H9 (cell line): ENCODE measurements around the gene GABRB2. TPM values are rescaled to one million over a fixed set of nuclear protein-coding genes. Genes with fewer than 3 reads are reported as not detected.

ENCODE experiments used
- DNase-seq: peaks from one replicate; pipeline ENCODE4 v3.0.0-alpha.2; 2017
- H2AFZ ChIP-seq: one replicate; pipeline ENCODE4 v1.6.1; 2013; ENCODE audit warnings: mild to moderate bottlenecking, low read length, control low read depth, moderate library complexity
- H2AK5ac ChIP-seq: 2 replicates; pipeline ENCODE4 v1.6.1; 2013; ENCODE audit warnings: low read length, control low read depth, mixed read lengths; ENCODE audit not compliant: insufficient read length
- H2BK120ac ChIP-seq: one replicate; pipeline ENCODE4 v1.6.1; 2013; ENCODE audit warnings: low read depth, mild to moderate bottlenecking, low read length, control low read depth, inconsistent platforms; ENCODE audit not compliant: poor library complexity, severe bottlenecking
- H2BK12ac ChIP-seq: 2 replicates; pipeline ENCODE4 v1.6.1; 2013; ENCODE audit warnings: low read length, control low read depth, mixed read lengths, low read depth; ENCODE audit not compliant: insufficient read length
- H2BK15ac ChIP-seq: 2 replicates; pipeline ENCODE4 v1.6.1; 2013; ENCODE audit warnings: low read depth, low read length, control low read depth
- H2BK20ac ChIP-seq: one replicate; pipeline ENCODE4 v1.6.1; 2013; ENCODE audit warnings: low read depth, mild to moderate bottlenecking, low read length, control low read depth, inconsistent platforms; ENCODE audit not compliant: poor library complexity, severe bottlenecking
- H2BK5ac ChIP-seq: 2 replicates; pipeline ENCODE4 v1.6.1; 2013; ENCODE audit warnings: low read length, control low read depth, mixed read lengths; ENCODE audit not compliant: insufficient read length
- H3K14ac ChIP-seq: 2 replicates; pipeline ENCODE4 v1.6.1; 2013; ENCODE audit warnings: low read length, control low read depth; ENCODE audit not compliant: insufficient read depth
- H3K18ac ChIP-seq: 2 replicates; pipeline ENCODE4 v1.6.1; 2013; ENCODE audit warnings: low read depth, mild to moderate bottlenecking, mixed read lengths, low read length, control low read depth; ENCODE audit not compliant: insufficient read length
- H3K23ac ChIP-seq: 2 replicates; pipeline ENCODE4 v1.6.1; 2013; ENCODE audit warnings: low read length, control low read depth, mixed read lengths, low read depth; ENCODE audit not compliant: insufficient read length
- H3K23me2 ChIP-seq: 2 replicates; pipeline ENCODE4 v1.6.1; 2013; ENCODE audit warnings: low read depth, mild to moderate bottlenecking, mixed read lengths, low read length, control low read depth; ENCODE audit not compliant: insufficient read length, poor library complexity, severe bottlenecking
- H3K27ac ChIP-seq: 2 replicates; pipeline ENCODE4 v1.5.1; 2013; ENCODE audit warnings: low read length, control low read depth, mixed read lengths, low read depth; ENCODE audit not compliant: insufficient read length
- H3K27me3 ChIP-seq: 2 replicates; pipeline ENCODE4 v1.6.1; 2013; ENCODE audit warnings: low read length, control low read depth, inconsistent platforms; ENCODE audit not compliant: insufficient read depth
- H3K4ac ChIP-seq: 2 replicates; pipeline ENCODE4 v1.6.1; 2013; ENCODE audit warnings: low read depth, mild to moderate bottlenecking, control low read depth, inconsistent platforms, low read length, moderate library complexity
- H3K4me1 ChIP-seq: 2 replicates; pipeline ENCODE4 v1.6.1; 2013; ENCODE audit warnings: low read length, control low read depth, inconsistent platforms; ENCODE audit not compliant: insufficient read depth
- H3K4me2 ChIP-seq: 2 replicates; pipeline ENCODE4 v1.6.1; 2013; ENCODE audit warnings: low read length, control low read depth, mixed read lengths; ENCODE audit not compliant: insufficient read length, insufficient read depth
- H3K56ac ChIP-seq: 2 replicates; pipeline ENCODE4 v1.6.1; 2013; ENCODE audit warnings: low read depth, mild to moderate bottlenecking, mixed read lengths, low read length, control low read depth; ENCODE audit not compliant: insufficient read length
- H3K79me1 ChIP-seq: 2 replicates; pipeline ENCODE4 v1.6.1; 2013; ENCODE audit warnings: low read depth, mild to moderate bottlenecking, moderate library complexity, low read length, control low read depth, inconsistent platforms; ENCODE audit not compliant: insufficient read depth, poor library complexity, severe bottlenecking
- H3K79me2 ChIP-seq: 2 replicates; pipeline ENCODE4 v1.6.1; 2013; ENCODE audit warnings: low read length, control low read depth, inconsistent platforms; ENCODE audit not compliant: insufficient read depth
- H3K9ac ChIP-seq: 2 replicates; pipeline ENCODE4 v1.6.1; 2013; ENCODE audit warnings: low read length, control low read depth, mixed read lengths; ENCODE audit not compliant: insufficient read length; ENCODE audit errors: extremely low read depth
- H3K9me3 ChIP-seq: one replicate; pipeline ENCODE4 v1.6.1; 2013; ENCODE audit warnings: low read depth, low read length, inconsistent platforms; ENCODE audit not compliant: control insufficient read depth
- H3T11ph ChIP-seq: one replicate; pipeline ENCODE4 v1.6.1; 2013; ENCODE audit warnings: mild to moderate bottlenecking, low read length, control low read depth, inconsistent platforms
- H4K20me1 ChIP-seq: one replicate; pipeline ENCODE4 v1.6.1; 2013; ENCODE audit not compliant: control insufficient read depth, insufficient read length, insufficient read depth
- H4K5ac ChIP-seq: 2 replicates; pipeline ENCODE4 v1.6.1; 2013; ENCODE audit warnings: low read depth, mild to moderate bottlenecking, mixed read lengths, low read length, control low read depth; ENCODE audit not compliant: insufficient read length
- H4K8ac ChIP-seq: replicated peaks from 2 replicates; pipeline ENCODE4 v1.6.1; 2013; ENCODE audit warnings: low read length, control low read depth, mixed read lengths, low read depth; ENCODE audit not compliant: insufficient read length
- H4K91ac ChIP-seq: 2 replicates; pipeline ENCODE4 v1.6.1; 2013; ENCODE audit warnings: low read depth, mild to moderate bottlenecking, moderate library complexity, mixed read lengths, low read length, control low read depth; ENCODE audit not compliant: insufficient read length
- H3K27ac Mint-ChIP-seq, 3 experiments: 2 replicates in 2 of 3; 3 replicates in 1 of 3; pipeline ENCODE4 v1.8.0; 2020 to 2021; ENCODE audit warnings: mixed read lengths in 3 of 3, mild to moderate bottlenecking in 1 of 3, moderate library complexity in 1 of 3
- H3K27me3 Mint-ChIP-seq: 2 replicates; pipeline ENCODE4 v1.8.0; 2021; ENCODE audit warnings: low read depth, mild to moderate bottlenecking, moderate library complexity, mixed read lengths
- H3K36me3 Mint-ChIP-seq, 3 experiments: 2 replicates in 2 of 3; 3 replicates in 1 of 3; pipeline ENCODE4 v1.8.0; 2020 to 2021; ENCODE audit warnings: low read depth in 3 of 3, mixed read lengths in 3 of 3; ENCODE audit not compliant: insufficient read depth in 1 of 3
- H3K4me1 Mint-ChIP-seq, 2 experiments: 2 replicates each; pipeline ENCODE4 v1.8.0; 2020; ENCODE audit warnings: mixed read lengths in 2 of 2
- H3K4me3 Mint-ChIP-seq, 2 experiments: 2 replicates in 1 of 2; 3 replicates in 1 of 2; pipeline ENCODE4 v1.8.0; 2020 to 2021; ENCODE audit warnings: mild to moderate bottlenecking in 2 of 2, mixed read lengths in 2 of 2, moderate library complexity in 1 of 2
- H3K9me3 Mint-ChIP-seq, 2 experiments: 2 replicates in 1 of 2; 3 replicates in 1 of 2; pipeline ENCODE4 v1.8.0; 2020; ENCODE audit warnings: mild to moderate bottlenecking in 2 of 2, mixed read lengths in 2 of 2, moderate library complexity in 1 of 2
- CTCF ChIP-seq: fragments of 200-600 bp; sonication (generic); conservative IDR thresholded peaks from 3 replicates; pipeline ENCODE4 v1.8.0; 2021; ENCODE audit warnings: antibody characterized with exemption, mild to moderate bottlenecking
- WGBS: extraction: QIAGEN DNeasy Blood & Tissue Kit; methylation state at CpG from one replicate; pipeline ENCODE4 v1.1.7; 2013; ENCODE audit warnings: missing lambda C conversion rate, low lambda C conversion rate, mixed read lengths; ENCODE audit not compliant: insufficient read length; ENCODE audit errors: extremely low coverage; 5-methylcytosine and 5-hydroxymethylcytosine counted together
- total RNA-seq: library from RNA; stranded (reverse); gene quantifications from 2 replicates; pipeline ENCODE4 v1.2.1, GENCODE V29; 2021

The GABRB2 gene
- total RNA-seq, 1 experiment from 2014 or later = 0.20 TPM

GRCh38 chr5:161513942-161514341 is 32.6 kb downstream of the GABRB2 start:
- no peak for TF ChIP-seq CTCF
- Histone ChIP-seq H2AFZ (no peak overlapping the region), H2BK12ac (no peak overlapping the region), H2BK20ac (no peak overlapping the region), H3K27me3 (no peaks in the 10 kb centered on the region), H3K23me2 (no peaks in the 10 kb centered on the region), H3K56ac (no peak overlapping the region), H4K20me1 (no peaks in the 10 kb centered on the region), H3K23ac (no peak overlapping the region), H3K79me2 (no peaks in the 10 kb centered on the region), H4K8ac (no peak overlapping the region), H2BK15ac (no peak overlapping the region), H3K4me2 (no peak overlapping the region), H2AK5ac (no peak overlapping the region), H3K9ac (no peak overlapping the region), H3T11ph (no peak overlapping the region), H2BK5ac (no peak overlapping the region), H3K4ac (no peak overlapping the region), H3K79me1 (no peaks in the 10 kb centered on the region), H3K4me1 (no peaks in the 10 kb centered on the region), H3K14ac (no peak overlapping the region), H4K91ac (no peak overlapping the region), H3K9me3 (no peaks in the 10 kb centered on the region), H3K27ac (no peak overlapping the region), H3K18ac (no peak overlapping the region), H2BK120ac (no peak overlapping the region), H4K5ac (no peak overlapping the region)
- Mint-ChIP-seq H3K27me3 (no peaks in the 10 kb centered on the region), H3K4me3 (no peak overlapping the region), H3K27ac (no peak overlapping the region), H3K36me3 (no peaks in the 10 kb centered on the region; a peak in 1 of 7 replicates), H3K9me3 (peaks cover 2 to 4% of the 10 kb centered on the region in 2 experiments), H3K4me1 (no peaks in the 10 kb centered on the region)
- no CpG with 5 or more reads among the region's 1 CpG for WGBS
- DNase-seq = no peak
